ENCODE results near the gene CDH4. TPM values are rescaled to one million over a fixed set of nuclear protein-coding genes. Genes with fewer than 3 reads are reported as not detected.

Gene CDH4
- total and polyA plus RNA-seq, 2 of the 8 experiments (the other 6 are each of a cell fraction or from before 2014, with no cell fraction given), result 4.3 to 7.9 TPM

DNA sequence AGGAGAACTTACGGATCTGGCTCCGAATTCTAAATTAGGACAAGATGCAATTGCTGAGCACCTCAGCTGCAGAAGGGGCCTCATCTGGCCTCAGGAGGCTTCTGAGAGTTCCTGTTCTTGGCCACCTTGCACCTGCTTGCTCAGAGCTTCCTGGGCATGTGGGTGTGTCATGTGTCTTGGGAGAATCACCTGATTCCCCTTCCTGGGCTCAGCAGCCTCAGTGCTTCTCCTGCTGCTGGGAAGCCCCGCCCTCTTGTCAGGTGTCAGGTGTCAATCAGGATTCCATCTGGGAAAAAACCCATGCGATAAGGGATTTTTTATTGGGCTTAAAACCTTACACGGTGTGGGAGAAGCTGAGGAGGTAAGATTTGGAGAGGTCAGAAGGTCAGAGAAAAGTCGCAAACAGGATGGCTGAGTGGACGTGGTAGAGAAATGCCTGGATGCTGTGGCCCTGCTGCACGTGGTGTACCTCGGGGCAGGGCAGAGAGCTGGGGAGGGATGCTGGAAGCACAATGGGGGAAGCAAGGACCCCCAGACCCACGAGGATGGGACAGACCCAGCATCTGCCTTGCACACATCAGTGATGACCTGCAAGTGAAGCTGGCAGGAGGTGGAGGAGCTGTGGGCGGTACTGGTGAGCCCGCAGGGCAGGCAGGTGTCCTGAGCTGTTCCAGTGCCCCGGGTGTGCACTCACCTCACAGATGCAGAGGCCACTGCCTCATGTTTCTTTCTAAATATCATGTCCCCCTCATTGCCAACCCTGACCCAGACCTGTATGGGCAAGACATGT is 170.8 kb downstream of the CDH4 start (continued):
- TF ChIP-seq USF2 (IDR thresholded peaks at IDR 0.05; ENCODE audit: low read length) (peak; percentile 88), BRCA1 (IDR thresholded peaks at IDR 0.05; ENCODE audit: low read depth, low read length) (no peak), POLR2AphosphoS5 (IDR thresholded peaks at IDR 0.05; ENCODE audit: low read depth, low read length) (no peak), RBBP5 (IDR thresholded peaks at IDR 0.05; ENCODE audit: borderline replicate concordance, low read depth, low read length) (no peak), SIN3A (conservative IDR thresholded peaks at IDR 0.05 in 1 of 2, IDR thresholded peaks at IDR 0.05 in 1 of 2; ENCODE audit: low read depth in 1 of 2, low read length in 2 of 2) (0 out of 4 replicates have a peak, but pooled peaks of 1 of the 2 experiments have one; percentile 41), SIRT6 (IDR thresholded peaks at IDR 0.05; ENCODE audit: low read length) (no peak), E2F6 (IDR thresholded peaks at IDR 0.05) (peak; percentile 68; the same call in 1 of the 2 replicates), MAX (IDR thresholded peaks at IDR 0.05) (peak; percentile 91), SP1 (IDR thresholded peaks at IDR 0.05; ENCODE audit: low read depth, low read length) (no peak), JUN (IDR thresholded peaks at IDR 0.05; ENCODE audit: low read depth, low read length) (no peak), JUND (IDR thresholded peaks at IDR 0.05; ENCODE audit: low read length) (no peak)

Data from H1 (cell line).